Mesendoderm (in vitro differentiated cells): ENCODE data around the gene ACTG2.

Source experiments
- DNase-seq: peaks from one replicate; pipeline ENCODE4 v3.0.0; 2013
- H2AK5ac ChIP-seq: 2 replicates; pipeline ENCODE4 v1.6.1; 2013; ENCODE audit warnings: low read length, inconsistent platforms
- H2BK120ac ChIP-seq: 2 replicates; pipeline ENCODE4 v1.6.1; 2013; ENCODE audit warnings: low read depth, mild to moderate bottlenecking, low read length, moderate library complexity, mixed read lengths
- H2BK15ac ChIP-seq: replicated peaks from 2 replicates; pipeline ENCODE4 v1.6.1; 2013; ENCODE audit warnings: low read depth, mild to moderate bottlenecking, moderate library complexity
- H2BK5ac ChIP-seq: 2 replicates; pipeline ENCODE4 v1.6.1; 2013; ENCODE audit warnings: low read length, inconsistent platforms
- H3K18ac ChIP-seq: 2 replicates; pipeline ENCODE4 v1.6.1; 2013; ENCODE audit warnings: mild to moderate bottlenecking, low read length, mixed read lengths
- H3K23ac ChIP-seq: one replicate; pipeline ENCODE4 v1.6.1; 2013; ENCODE audit warnings: low read length
- H3K27ac ChIP-seq: 2 replicates; pipeline ENCODE4 v1.5.1; 2013; ENCODE audit warnings: low read depth, mild to moderate bottlenecking, inconsistent platforms, low read length, moderate library complexity
- H3K27me3 ChIP-seq: 2 replicates; pipeline ENCODE4 v1.6.1; 2013; ENCODE audit warnings: low read length, control low read depth, mild to moderate bottlenecking, inconsistent platforms; ENCODE audit not compliant: insufficient read depth, poor library complexity
- H3K36me3 ChIP-seq: 2 replicates; pipeline ENCODE4 v1.6.1; 2013; ENCODE audit warnings: low read length, inconsistent platforms; ENCODE audit not compliant: control insufficient read depth, insufficient read depth
- H3K4ac ChIP-seq: one replicate; pipeline ENCODE4 v1.6.1; 2013; ENCODE audit warnings: low read depth, mild to moderate bottlenecking, low read length, moderate library complexity
- H3K4me1 ChIP-seq: 2 replicates; pipeline ENCODE4 v1.6.1; 2013; ENCODE audit warnings: low read depth, low read length, inconsistent platforms; ENCODE audit not compliant: control insufficient read depth
- H3K4me2 ChIP-seq: 2 replicates; pipeline ENCODE4 v1.6.1; 2013; ENCODE audit warnings: low read length
- H3K4me3 ChIP-seq: 2 replicates; pipeline ENCODE4 v1.5.1; 2013; ENCODE audit warnings: mild to moderate bottlenecking, low read length
- H3K56ac ChIP-seq: one replicate; pipeline ENCODE4 v1.6.1; 2013; ENCODE audit warnings: low read length
- H3K79me1 ChIP-seq: 2 replicates; pipeline ENCODE4 v1.6.1; 2013; ENCODE audit warnings: low read length, inconsistent platforms
- H3K79me2 ChIP-seq: 2 replicates; pipeline ENCODE4 v1.6.1; 2013; ENCODE audit warnings: mild to moderate bottlenecking, low read length; ENCODE audit not compliant: control insufficient read depth, insufficient read depth
- H3K9ac ChIP-seq: 2 replicates; pipeline ENCODE4 v1.6.1; 2013; ENCODE audit warnings: low read length, inconsistent platforms
- H4K5ac ChIP-seq: one replicate; pipeline ENCODE4 v1.6.1; 2013; ENCODE audit warnings: low read length
- H4K8ac ChIP-seq: one replicate; pipeline ENCODE4 v1.6.1; 2013; ENCODE audit warnings: low read depth, mild to moderate bottlenecking, control low read depth, low read length, moderate library complexity
- WGBS: extraction: QIAGEN DNeasy Blood & Tissue Kit; methylation state at CpG from one replicate; pipeline ENCODE4 v1.1.7; 2013; ENCODE audit warnings: low lambda C conversion rate, missing lambda C conversion rate; ENCODE audit not compliant: insufficient coverage; ENCODE audit errors: extremely low coverage; 5-methylcytosine and 5-hydroxymethylcytosine counted together

ACTG2 gene

GRCh38 chr2:73930386-73930785, 37.6 kb downstream of the ACTG2 start:
- no peak overlapping the region for H3K9ac ChIP-seq
- no peak overlapping the region for H2AK5ac ChIP-seq
- peaks cover 2% of the 10 kb centered on the region for H3K36me3 ChIP-seq
- no peak overlapping the region for H2BK5ac ChIP-seq
- no peak overlapping the region for H2BK120ac ChIP-seq
- peaks cover 52% of the 10 kb centered on the region for H3K79me2 ChIP-seq
- no peak overlapping the region for H3K23ac ChIP-seq
- H3K56ac ChIP-seq, result no peak overlapping the region
- H3K4me1 ChIP-seq, result no peaks in the 10 kb centered on the region
- H3K4me2 ChIP-seq, result no peak overlapping the region
- H3K27me3 ChIP-seq, result no peaks in the 10 kb centered on the region
- DNase-seq, result no peak
- H3K79me1 ChIP-seq, result peaks cover 24% of the 10 kb centered on the region
- no peak overlapping the region for H2BK15ac ChIP-seq
- no peak overlapping the region for H3K4me3 ChIP-seq
- no peak overlapping the region for H3K4ac ChIP-seq
- no peak overlapping the region for H3K27ac ChIP-seq
- H4K5ac ChIP-seq, result no peak overlapping the region
- no peak overlapping the region for H4K8ac ChIP-seq
- no CpG with 5 or more reads among the region's 2 CpGs for WGBS
- no peak overlapping the region for H3K18ac ChIP-seq

- H3K4me3 ChIP-seq, result no peak overlapping the region
- no peak overlapping the region for H2AK5ac ChIP-seq
- H3K79me1 ChIP-seq, result peaks cover 31% of the 10 kb centered on the region
- no peak overlapping the region for H3K27ac ChIP-seq
- peaks cover 60% of the 10 kb centered on the region for H3K79me2 ChIP-seq
- H3K9ac ChIP-seq, result no peak overlapping the region
- no peak for DNase-seq
- H3K4ac ChIP-seq, result no peak overlapping the region
- no peak overlapping the region for H2BK120ac ChIP-seq
- no peaks in the 10 kb centered on the region for H3K4me1 ChIP-seq
- H2BK5ac ChIP-seq, result no peak overlapping the region
- H2BK15ac ChIP-seq, result no peak overlapping the region
- H3K27me3 ChIP-seq, result no peaks in the 10 kb centered on the region
- H3K4me2 ChIP-seq, result no peak overlapping the region
- no peak overlapping the region for H3K18ac ChIP-seq
- no CpG with 5 or more reads among the region's 7 CpGs for WGBS
- H4K8ac ChIP-seq, result no peak overlapping the region
- no peak overlapping the region for H4K5ac ChIP-seq
- H3K36me3 ChIP-seq, result peaks cover 4% of the 10 kb centered on the region
- H3K23ac ChIP-seq, result no peak overlapping the region
- no peak overlapping the region for H3K56ac ChIP-seq
These were observed 39.0 kb downstream of the ACTG2 start for GRCh38 chr2:73931531-73932500.

GRCh38 chr2:73933194-73933593, 40.4 kb downstream of the ACTG2 start:
- Histone ChIP-seq H3K23ac (no peak overlapping the region), H3K27ac (no peak overlapping the region), H3K36me3 (peaks cover 4% of the 10 kb centered on the region), H3K4me3 (no peak overlapping the region), H2AK5ac (no peak overlapping the region), H3K56ac (no peak overlapping the region), H3K4me1 (no peaks in the 10 kb centered on the region), H3K27me3 (no peaks in the 10 kb centered on the region), H3K4me2 (no peak overlapping the region), H2BK120ac (no peak overlapping the region), H3K79me2 (peaks cover 61% of the 10 kb centered on the region), H3K79me1 (peaks cover 38% of the 10 kb centered on the region), H4K8ac (no peak overlapping the region), H3K4ac (no peak overlapping the region), H4K5ac (no peak overlapping the region), H3K18ac (no peak overlapping the region), H2BK15ac (no peak overlapping the region), H2BK5ac (no peak overlapping the region), H3K9ac (no peak overlapping the region)
- DNase-seq, result no peak
- WGBS, result no CpG with 5 or more reads among the region's 3 CpGs

- Histone ChIP-seq H2BK15ac (no peak overlapping the region), H3K79me1 (peaks cover 31% of the 10 kb centered on the region), H3K9ac (no peak overlapping the region), H3K18ac (no peak overlapping the region), H3K4me1 (no peaks in the 10 kb centered on the region), H2AK5ac (no peak overlapping the region), H2BK120ac (no peak overlapping the region), H3K79me2 (peaks cover 51% of the 10 kb centered on the region), H3K23ac (no peak overlapping the region), H3K27me3 (no peaks in the 10 kb centered on the region), H3K4ac (no peak overlapping the region), H4K5ac (no peak overlapping the region), H3K36me3 (peaks cover 4% of the 10 kb centered on the region), H4K8ac (no peak overlapping the region), H3K27ac (no peak overlapping the region), H2BK5ac (no peak overlapping the region), H3K4me2 (no peak overlapping the region), H3K4me3 (no peak overlapping the region), H3K56ac (no peak overlapping the region)
- DNase-seq, result no peak
These were observed 42.8 kb downstream of the ACTG2 start for GRCh38 chr2:73935641-73936040.

- no peak overlapping the region for H2AK5ac ChIP-seq
- H3K9ac ChIP-seq, result no peak overlapping the region
- peaks cover 3% of the 10 kb centered on the region for H3K36me3 ChIP-seq
- no peak overlapping the region for H2BK5ac ChIP-seq
- no peak overlapping the region for H3K56ac ChIP-seq
- no peak overlapping the region for H3K18ac ChIP-seq
- no peak overlapping the region for H2BK15ac ChIP-seq
- H2BK120ac ChIP-seq, result no peak overlapping the region
- no peak overlapping the region for H3K4me3 ChIP-seq
- no peak overlapping the region for H3K4me2 ChIP-seq
- H3K79me1 ChIP-seq, result peaks cover 27% of the 10 kb centered on the region
- peaks cover 43% of the 10 kb centered on the region for H3K79me2 ChIP-seq
- H3K27ac ChIP-seq, result no peak overlapping the region
- no peak overlapping the region for H3K23ac ChIP-seq
- no peaks in the 10 kb centered on the region for H3K27me3 ChIP-seq
- no peaks in the 10 kb centered on the region for H3K4me1 ChIP-seq
- H3K4ac ChIP-seq, result no peak overlapping the region
- WGBS, result no CpG with 5 or more reads among the region's 4 CpGs
- H4K5ac ChIP-seq, result no peak overlapping the region
- no peak for DNase-seq
- H4K8ac ChIP-seq, result no peak overlapping the region
These were observed 44.5 kb downstream of the ACTG2 start for GRCh38 chr2:73937103-73937885.
